HCT116 (cell line): Measurements from ENCODE around the gene CTTNBP2NL. TPM values are rescaled to one million over a fixed set of nuclear protein-coding genes. Genes with fewer than 3 reads are reported as not detected.

ENCODE experiments used
- ATAC-seq: fragments of 200-7000 bp; cut with Tn5 transposase; 2 replicates; pipeline ENCODE4 v1.9.1; 2020; ENCODE audit warnings: mild to moderate bottlenecking, moderate library complexity
- BruUV-seq: library from RNA; stranded (reverse); fragments of 400-500 nt; replicated peaks from 2 replicates; lab custom pipeline; 2021; lab: Mats Ljungman, UMichigan
- CTCF ChIA-PET: fragments of 300-600 bp; sonication (Branson Sonifier 250); formaldehyde crosslinking; loops from one replicate; lab custom pipeline; 2021; ENCODE audit warnings: antibody characterized with exemption; lab: Charles Lee
- POLR2A ChIA-PET: fragments of 300-600, 350-600 bp; sonication (Branson Sonifier 250); formaldehyde crosslinking; loops from one replicate; lab custom pipeline; 2021; ENCODE audit warnings: antibody characterized with exemption; lab: Charles Lee
- RAD21 ChIA-PET, 2 experiments: fragments of 300-600 bp; sonication (Branson Sonifier 250); formaldehyde crosslinking; loops; one replicate each; lab custom pipeline; 2023; ENCODE audit warnings: low total read pairs in 2 of 2; ENCODE audit not compliant: uncharacterized antibody in 2 of 2, unreplicated experiment in 2 of 2, low non-redundant PET in 1 of 2; lab: Charles Lee
- DNase-seq: peaks from one replicate; pipeline ENCODE4 v3.0.0-alpha.2; 2010; ENCODE audit warnings: low read depth, low spot score
- H2AFZ ChIP-seq: fragments of 200-600 bp; shearing (Covaris generic), sonication (generic); 2 replicates; pipeline ENCODE4 v1.6.1; 2017; ENCODE audit warnings: low read depth, mixed run types, mixed read lengths, antibody characterized with exemption, low read length; ENCODE audit not compliant: poor library complexity, severe bottlenecking
- H3K27ac ChIP-seq: 2 replicates; pipeline ENCODE4 v1.5.1; 2012; ENCODE audit warnings: low read depth, low read length
- H3K27me3 ChIP-seq: fragments of 200-600 bp; sonication (generic); 2 replicates; pipeline ENCODE4 v1.6.1; 2016; ENCODE audit warnings: mixed run types, low read length, mixed read lengths; ENCODE audit not compliant: insufficient read depth
- H3K36me3 ChIP-seq, 2 experiments: fragments of 200-500 bp in 1 of 2; fragments of 200-600 bp in 1 of 2; sonication (Bioruptor generic) in 1 of 2; sonication (generic) in 1 of 2; 2 replicates each; pipeline versions ENCODE4 v1.5.1 to v1.6.1; 2014 to 2016; ENCODE audit warnings: low read length in 2 of 2, inconsistent platforms in 1 of 2, mixed read lengths in 1 of 2, mixed run types in 1 of 2; ENCODE audit not compliant: insufficient read depth in 2 of 2, control insufficient read depth in 1 of 2
- H3K4me1 ChIP-seq, 2 experiments: fragments of 200-600 bp in 1 of 2; sonication (generic) in 1 of 2; 2 replicates each; pipeline versions ENCODE4 v1.5.1 to v1.6.1; 2012 to 2017; ENCODE audit warnings: low read length in 2 of 2, inconsistent platforms in 1 of 2, mild to moderate bottlenecking in 1 of 2, mixed read lengths in 1 of 2, mixed run types in 1 of 2, moderate library complexity in 1 of 2; ENCODE audit not compliant: insufficient read depth in 2 of 2, control insufficient read depth in 1 of 2
- H3K4me2 ChIP-seq: fragments of 200-600 bp; sonication (generic); 2 replicates; pipeline ENCODE4 v1.6.1; 2017; ENCODE audit warnings: mixed run types, low read length, mixed read lengths
- H3K4me3 ChIP-seq, 2 experiments: fragments of 200-600 bp in 1 of 2; sonication (generic) in 1 of 2; replicated peaks in 1 of 2; 2 replicates each; pipeline ENCODE4 v1.5.1; 2011 to 2016; ENCODE audit warnings: low read length in 2 of 2, control low read depth in 1 of 2, low read depth in 1 of 2, mild to moderate bottlenecking in 1 of 2, mixed read lengths in 1 of 2, mixed run types in 1 of 2
- H3K79me2 ChIP-seq: fragments of 200-600 bp; sonication (generic); 2 replicates; pipeline ENCODE4 v1.6.1; 2017; ENCODE audit warnings: mild to moderate bottlenecking, mixed run types, low read length, moderate library complexity, mixed read lengths; ENCODE audit not compliant: insufficient read depth
- H3K9ac ChIP-seq: fragments of 200-600 bp; sonication (generic); 2 replicates; pipeline ENCODE4 v1.6.1; 2016; ENCODE audit warnings: low read length, mixed read lengths
- H3K9me2 ChIP-seq: fragments of 200-600 bp; sonication (generic), shearing (Covaris generic); 2 replicates; pipeline ENCODE4 v1.6.1; 2017; ENCODE audit warnings: mixed run types, mild to moderate bottlenecking, moderate library complexity; ENCODE audit not compliant: insufficient read depth
- H3K9me3 ChIP-seq, 2 experiments: fragments of 200-500 bp in 1 of 2; fragments of 200-600 bp in 1 of 2; sonication (Bioruptor generic) in 1 of 2; sonication (generic) in 1 of 2; 2 replicates each; pipeline ENCODE4 v1.6.1; 2014 to 2017; ENCODE audit warnings: low read length in 2 of 2, mixed read lengths in 2 of 2, inconsistent platforms in 1 of 2, low read depth in 1 of 2, mild to moderate bottlenecking in 1 of 2, mixed run types in 1 of 2, moderate library complexity in 1 of 2; ENCODE audit not compliant: control insufficient read depth in 1 of 2, insufficient read depth in 1 of 2
- H4K20me1 ChIP-seq: fragments of 200-600 bp; sonication (generic), shearing (Covaris generic); 2 replicates; pipeline ENCODE4 v1.6.1; 2017; ENCODE audit warnings: mixed run types, mild to moderate bottlenecking, moderate library complexity; ENCODE audit not compliant: insufficient read depth
- EZH2 ChIP-seq: fragments of 200-600 bp; sonication (generic); IDR thresholded peaks from 2 replicates; pipeline ENCODE4 v1.6.1; 2017; ENCODE audit warnings: antibody characterized with exemption, mixed run types
- FOSL1 ChIP-seq: IDR thresholded peaks from 2 replicates; pipeline ENCODE4 v1.6.1; 2012; ENCODE audit warnings: low read depth
- MAX ChIP-seq: IDR thresholded peaks from 2 replicates; pipeline ENCODE4 v1.6.1; 2012
- REST ChIP-seq: IDR thresholded peaks from 2 replicates; pipeline ENCODE4 v1.6.1; 2012; ENCODE audit warnings: low read depth
- SP1 ChIP-seq: IDR thresholded peaks from 2 replicates; pipeline ENCODE4 v1.6.1; 2012; ENCODE audit warnings: low read depth
- SRF ChIP-seq: IDR thresholded peaks from 2 replicates; pipeline ENCODE4 v1.6.1; 2012; ENCODE audit warnings: low read depth
- YY1 ChIP-seq: IDR thresholded peaks from 2 replicates; pipeline ENCODE4 v1.6.1; 2011; ENCODE audit warnings: low read length, low read depth, moderate library complexity, mild to moderate bottlenecking; ENCODE audit not compliant: insufficient replicate concordance; ENCODE audit errors: extremely low read depth
- intact Hi-C: fragments of 100-400 bp; cut with micrococcal nuclease; formaldehyde crosslinking; loops from 2 replicates; pipeline ENCODE4 v1.10.0; 2022
- total RNA-seq: library from RNA; stranded (reverse); gene quantifications from one replicate; pipeline ENCODE4 v1.2.1, GENCODE V29; 2021; ENCODE audit not compliant: unreplicated experiment

The CTTNBP2NL gene
- total RNA-seq, 1 experiment from 2014 or later = 18.0 TPM

GRCh38 chr1:112386024-112386723, 9.8 kb upstream of the CTTNBP2NL start:
- no peak overlapping the region for H2AFZ ChIP-seq
- no peaks in the 10 kb centered on the region for H3K9me2 ChIP-seq
- CTCF ChIA-PET = no interaction called here
- TF ChIP-seq REST (no peak), MAX (no peak), SP1 (no peak), SRF (no peak), EZH2 (no peak), YY1 (no peak), FOSL1 (no peak)
- no peaks in the 10 kb centered on the region for H4K20me1 ChIP-seq
- RAD21 ChIA-PET = interaction anchor here in 1 of 2 experiments (0.9 kb wide), 1 partner anchor 233 kb away, joined by 3 read pairs; the partner anchor contains the start of gene ST7L
- H3K4me3 ChIP-seq = no peak overlapping the region
- H3K36me3 ChIP-seq = no peaks in the 10 kb centered on the region
- intact Hi-C loops = no loop called here
- H3K27ac ChIP-seq = no peak overlapping the region
- ATAC-seq (no peak), DNase-seq (no peak)
- no peak overlapping the region for H3K4me2 ChIP-seq
- BruUV-seq = no TSS peak
- no peaks in the 10 kb centered on the region for H3K9me3 ChIP-seq
- H3K9ac ChIP-seq = no peak overlapping the region
- peaks cover 7% of the 10 kb centered on the region; the same call in 1 of the 2 replicates for H3K27me3 ChIP-seq
- POLR2A ChIA-PET = no interaction called here
- no peaks in the 10 kb centered on the region for H3K79me2 ChIP-seq
- peaks cover 3 to 19% of the 10 kb centered on the region in 2 experiments; a peak in 3 of 4 replicates for H3K4me1 ChIP-seq
